ENCODE data around the gene SLIT3. TPM values are rescaled to one million over a fixed set of nuclear protein-coding genes. Genes with fewer than 3 reads are reported as not detected.

SLIT3 gene
- total RNA-seq, 1 experiment from 2014 or later: 0.44 TPM

DNA sequence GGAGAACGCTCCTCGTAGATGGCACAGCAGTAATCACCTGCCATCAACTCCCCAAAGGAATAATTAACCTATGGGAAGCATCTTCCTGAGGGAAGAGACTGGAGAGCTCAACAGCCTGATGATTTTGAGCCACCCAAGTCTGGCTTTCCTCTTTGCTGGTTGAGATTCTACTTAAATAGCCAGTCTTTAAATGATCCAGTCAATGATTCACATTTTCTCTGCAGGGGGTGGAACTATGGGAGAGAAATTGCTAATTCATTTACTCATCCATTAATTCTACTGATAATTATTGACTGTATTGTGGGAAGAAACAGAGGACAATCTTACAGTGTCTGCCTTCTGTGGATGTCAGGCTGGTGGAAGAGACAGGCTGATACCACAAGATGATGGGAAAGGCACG lies 366.8 kb downstream of the SLIT3 start:
- intact Hi-C loops (cut with micrococcal nuclease): no loop called here
- Histone ChIP-seq H3K27me3 (ENCODE audit: low read length) (peaks cover 41% of the 10 kb centered on the region; the same call in 1 of the 2 replicates), H3K9me3 (ENCODE audit: low read length) (no peaks in the 10 kb centered on the region)

DNA sequence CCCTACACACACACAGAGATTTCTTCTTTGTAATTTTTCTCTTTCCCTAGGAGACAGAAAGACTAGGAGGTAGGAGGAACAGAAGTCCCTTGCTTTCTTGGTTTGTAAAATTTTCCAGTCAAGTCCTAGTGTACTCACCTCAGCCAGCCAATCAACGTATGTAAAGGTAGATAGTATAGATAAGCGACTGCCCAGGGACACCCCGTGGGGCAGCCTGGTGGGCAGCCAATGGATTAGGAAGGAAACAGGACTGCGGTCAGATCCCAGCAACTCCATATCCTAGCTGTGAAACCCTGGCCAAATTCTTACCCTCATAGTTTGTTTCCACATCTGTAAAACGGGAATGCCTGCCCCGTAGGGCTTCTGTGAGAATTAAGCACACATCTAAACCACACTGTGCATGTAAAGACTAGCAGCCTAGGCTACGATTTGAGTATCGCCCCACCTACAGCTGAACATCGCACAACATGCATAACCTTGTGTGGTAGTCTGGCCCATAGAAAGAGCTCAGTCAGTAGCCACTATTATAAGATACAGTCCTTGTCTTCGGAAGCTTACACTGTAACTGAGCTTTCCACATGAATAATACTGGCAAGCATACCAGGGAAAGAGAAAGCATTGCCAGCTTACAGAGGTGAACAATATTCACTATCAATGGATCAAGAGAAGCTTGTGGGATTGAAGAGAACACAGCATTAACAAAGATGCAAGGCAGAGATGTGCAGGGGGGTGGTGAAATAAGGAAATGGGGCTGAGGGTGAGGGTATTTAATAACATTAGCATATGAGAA lies 368.3 kb downstream of the SLIT3 start:
- Histone ChIP-seq H3K36me3 (ENCODE audit: low read depth, low read length) (no peaks in the 10 kb centered on the region), H3K9me3 (ENCODE audit: low read length) (no peaks in the 10 kb centered on the region), H3K9me2 (replicated peaks; ENCODE audit: low read length) (no peaks in the 10 kb centered on the region), H3K9ac (ENCODE audit: low read length) (no peak overlapping the region), H3K27ac (ENCODE audit: low read length) (no peak overlapping the region), H3K4me1 (ENCODE audit: insufficient read depth, low read length) (no peaks in the 10 kb centered on the region), H3K4me2 (ENCODE audit: low read length) (no peak overlapping the region), H3K27me3 (ENCODE audit: low read length) (peaks cover 49% of the 10 kb centered on the region; the same call in 1 of the 2 replicates), H3K79me2 (ENCODE audit: low read length) (no peaks in the 10 kb centered on the region), H3K4me3 (ENCODE audit: low read length) (no peak overlapping the region), H3F3A (ENCODE audit: low read length, unreplicated experiment) (no peaks in the 10 kb centered on the region), H4K20me1 (ENCODE audit: low read length) (no peaks in the 10 kb centered on the region), H2AFZ (ENCODE audit: low read length) (no peak overlapping the region)
- POLR2A ChIA-PET (ENCODE audit: unreplicated experiment): no interaction called here
- ATAC-seq: no peak
- TF ChIP-seq, protein P1, sequence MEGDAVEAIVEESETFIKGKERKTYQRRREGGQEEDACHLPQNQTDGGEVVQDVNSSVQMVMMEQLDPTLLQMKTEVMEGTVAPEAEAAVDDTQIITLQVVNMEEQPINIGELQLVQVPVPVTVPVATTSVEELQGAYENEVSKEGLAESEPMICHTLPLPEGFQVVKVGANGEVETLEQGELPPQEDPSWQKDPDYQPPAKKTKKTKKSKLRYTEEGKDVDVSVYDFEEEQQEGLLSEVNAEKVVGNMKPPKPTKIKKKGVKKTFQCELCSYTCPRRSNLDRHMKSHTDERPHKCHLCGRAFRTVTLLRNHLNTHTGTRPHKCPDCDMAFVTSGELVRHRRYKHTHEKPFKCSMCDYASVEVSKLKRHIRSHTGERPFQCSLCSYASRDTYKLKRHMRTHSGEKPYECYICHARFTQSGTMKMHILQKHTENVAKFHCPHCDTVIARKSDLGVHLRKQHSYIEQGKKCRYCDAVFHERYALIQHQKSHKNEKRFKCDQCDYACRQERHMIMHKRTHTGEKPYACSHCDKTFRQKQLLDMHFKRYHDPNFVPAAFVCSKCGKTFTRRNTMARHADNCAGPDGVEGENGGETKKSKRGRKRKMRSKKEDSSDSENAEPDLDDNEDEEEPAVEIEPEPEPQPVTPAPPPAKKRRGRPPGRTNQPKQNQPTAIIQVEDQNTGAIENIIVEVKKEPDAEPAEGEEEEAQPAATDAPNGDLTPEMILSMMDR (conservative IDR thresholded peaks at IDR 0.05; ENCODE audit: low read depth, low read length): no peak
- TF ChIP-seq EZH2 (IDR thresholded peaks at IDR 0.05; ENCODE audit: low read length, unreplicated experiment) (no peak), EZH2phosphoT487 (IDR thresholded peaks at IDR 0.05; ENCODE audit: borderline replicate concordance, low read length) (no peak)
- no peak for DNase-seq
- CTCF ChIA-PET: no interaction called here
- no TSS peak for BruUV-seq (replicated peaks)
- intact Hi-C loops (cut with micrococcal nuclease): no loop called here

More for the DNA sequence above, 366.8 kb downstream of the SLIT3 start:
- Histone ChIP-seq H3K27ac (ENCODE audit: low read length) (no peak overlapping the region), H3K36me3 (ENCODE audit: low read depth, low read length) (no peaks in the 10 kb centered on the region), H3K4me2 (ENCODE audit: low read length) (no peak overlapping the region), H2AFZ (ENCODE audit: low read length) (no peak overlapping the region), H3K4me3 (ENCODE audit: low read length) (no peak overlapping the region), H4K20me1 (ENCODE audit: low read length) (no peaks in the 10 kb centered on the region), H3K79me2 (ENCODE audit: low read length) (no peaks in the 10 kb centered on the region), H3K4me1 (ENCODE audit: insufficient read depth, low read length) (no peaks in the 10 kb centered on the region), H3K9ac (ENCODE audit: low read length) (no peak overlapping the region), H3K9me2 (replicated peaks; ENCODE audit: low read length) (no peaks in the 10 kb centered on the region), H3F3A (ENCODE audit: low read length, unreplicated experiment) (no peaks in the 10 kb centered on the region)
- POLR2A ChIA-PET (ENCODE audit: unreplicated experiment): no interaction called here
- BruUV-seq (replicated peaks): no TSS peak
- no peak for DNase-seq
- TF ChIP-seq EZH2phosphoT487 (IDR thresholded peaks at IDR 0.05; ENCODE audit: borderline replicate concordance, low read length): no peak
- no peak for TF ChIP-seq EZH2 (IDR thresholded peaks at IDR 0.05; ENCODE audit: low read length, unreplicated experiment)
- TF ChIP-seq, protein P1 (conservative IDR thresholded peaks at IDR 0.05; ENCODE audit: low read depth, low read length): no peak
- ATAC-seq: no peak
- CTCF ChIA-PET: no interaction called here

DNA sequence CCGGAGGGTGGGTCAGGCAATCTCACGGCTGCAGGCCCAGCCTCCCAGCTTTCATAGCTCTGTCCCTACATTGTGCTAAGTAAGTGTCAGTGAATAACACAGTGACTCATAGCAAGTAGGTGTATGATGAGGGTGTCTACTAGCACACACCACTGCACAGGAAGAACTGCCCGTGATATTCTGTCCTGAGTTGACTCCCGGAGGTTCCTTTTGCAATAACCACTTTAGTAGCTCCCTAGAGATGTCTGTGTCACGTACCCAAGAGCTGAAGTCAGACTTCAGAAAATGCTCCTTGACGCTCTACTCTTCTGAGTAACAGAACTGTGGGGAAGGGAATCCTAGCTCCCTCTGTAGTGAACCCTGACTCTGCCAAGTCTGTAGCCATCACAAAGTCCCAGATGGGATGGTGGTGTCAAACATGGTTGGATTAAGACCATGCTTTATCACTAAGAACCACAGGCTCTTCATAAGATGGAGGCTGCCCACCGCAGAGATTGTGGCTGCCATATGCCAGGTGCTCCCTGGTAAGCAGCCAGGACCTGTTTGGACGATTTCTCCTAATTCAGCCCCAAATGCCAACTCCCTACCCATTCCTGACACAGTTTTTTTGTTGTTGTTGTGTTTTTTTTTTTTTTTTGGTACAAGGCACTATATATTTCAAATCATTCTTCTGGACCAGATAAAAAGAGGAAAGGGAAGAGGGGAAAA lies 369.1 kb downstream of the SLIT3 start:
- no peak overlapping the region for H3K4me3 ChIP-seq (ENCODE audit: low read length)
- intact Hi-C loops (cut with micrococcal nuclease): no loop called here
- H3K9me3 ChIP-seq (ENCODE audit: low read length): no peaks in the 10 kb centered on the region
- no TSS peak for BruUV-seq (replicated peaks)
- ATAC-seq: no peak
- H3K27me3 ChIP-seq (ENCODE audit: low read length): peaks cover 49% of the 10 kb centered on the region
- no peaks in the 10 kb centered on the region for H3K9me2 ChIP-seq (replicated peaks; ENCODE audit: low read length)
- no peaks in the 10 kb centered on the region for H4K20me1 ChIP-seq (ENCODE audit: low read length)
- H3K4me2 ChIP-seq (ENCODE audit: low read length): no peak overlapping the region
- H3F3A ChIP-seq (ENCODE audit: low read length, unreplicated experiment): no peaks in the 10 kb centered on the region
- no peak overlapping the region for H3K9ac ChIP-seq (ENCODE audit: low read length)
- ChIA-PET CTCF (no interaction called here), POLR2A (ENCODE audit: unreplicated experiment) (no interaction called here)
- no peaks in the 10 kb centered on the region for H3K4me1 ChIP-seq (ENCODE audit: insufficient read depth, low read length)
- no peak overlapping the region for H3K27ac ChIP-seq (ENCODE audit: low read length)
- no peaks in the 10 kb centered on the region for H3K36me3 ChIP-seq (ENCODE audit: low read depth, low read length)
- no peak overlapping the region for H2AFZ ChIP-seq (ENCODE audit: low read length)
- TF ChIP-seq, protein P1 (conservative IDR thresholded peaks at IDR 0.05; ENCODE audit: low read depth, low read length): no peak
- no peak for TF ChIP-seq EZH2 (IDR thresholded peaks at IDR 0.05; ENCODE audit: low read length, unreplicated experiment)
- no peak for TF ChIP-seq EZH2phosphoT487 (IDR thresholded peaks at IDR 0.05; ENCODE audit: borderline replicate concordance, low read length)
- DNase-seq: no peak
- no peaks in the 10 kb centered on the region for H3K79me2 ChIP-seq (ENCODE audit: low read length)

All from PC-3 (cell line).